ENCODE results near the gene ANKH.

- no peak for TF ChIP-seq CTCF (IDR thresholded peaks at IDR 0.05; ENCODE audit: low read depth, low read length, missing input control)
- TF ChIP-seq RXRA (IDR thresholded peaks at IDR 0.05), result no peak
- TF ChIP-seq, protein P1, sequence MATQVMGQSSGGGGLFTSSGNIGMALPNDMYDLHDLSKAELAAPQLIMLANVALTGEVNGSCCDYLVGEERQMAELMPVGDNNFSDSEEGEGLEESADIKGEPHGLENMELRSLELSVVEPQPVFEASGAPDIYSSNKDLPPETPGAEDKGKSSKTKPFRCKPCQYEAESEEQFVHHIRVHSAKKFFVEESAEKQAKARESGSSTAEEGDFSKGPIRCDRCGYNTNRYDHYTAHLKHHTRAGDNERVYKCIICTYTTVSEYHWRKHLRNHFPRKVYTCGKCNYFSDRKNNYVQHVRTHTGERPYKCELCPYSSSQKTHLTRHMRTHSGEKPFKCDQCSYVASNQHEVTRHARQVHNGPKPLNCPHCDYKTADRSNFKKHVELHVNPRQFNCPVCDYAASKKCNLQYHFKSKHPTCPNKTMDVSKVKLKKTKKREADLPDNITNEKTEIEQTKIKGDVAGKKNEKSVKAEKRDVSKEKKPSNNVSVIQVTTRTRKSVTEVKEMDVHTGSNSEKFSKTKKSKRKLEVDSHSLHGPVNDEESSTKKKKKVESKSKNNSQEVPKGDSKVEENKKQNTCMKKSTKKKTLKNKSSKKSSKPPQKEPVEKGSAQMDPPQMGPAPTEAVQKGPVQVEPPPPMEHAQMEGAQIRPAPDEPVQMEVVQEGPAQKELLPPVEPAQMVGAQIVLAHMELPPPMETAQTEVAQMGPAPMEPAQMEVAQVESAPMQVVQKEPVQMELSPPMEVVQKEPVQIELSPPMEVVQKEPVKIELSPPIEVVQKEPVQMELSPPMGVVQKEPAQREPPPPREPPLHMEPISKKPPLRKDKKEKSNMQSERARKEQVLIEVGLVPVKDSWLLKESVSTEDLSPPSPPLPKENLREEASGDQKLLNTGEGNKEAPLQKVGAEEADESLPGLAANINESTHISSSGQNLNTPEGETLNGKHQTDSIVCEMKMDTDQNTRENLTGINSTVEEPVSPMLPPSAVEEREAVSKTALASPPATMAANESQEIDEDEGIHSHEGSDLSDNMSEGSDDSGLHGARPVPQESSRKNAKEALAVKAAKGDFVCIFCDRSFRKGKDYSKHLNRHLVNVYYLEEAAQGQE (IDR thresholded peaks at IDR 0.05), result no peak
- TF ChIP-seq RAD21 (IDR thresholded peaks at IDR 0.05), result no peak
Measured at GRCh38 chr5:14851597-14851996, 20.0 kb downstream of the ANKH start.
